NOMO-1 (cell line): Measurements from ENCODE around the gene IRF2BP2.
"Not testable (repeated sequence)": the region's sequence is repeated elsewhere in the genome, so short reads cannot be mapped to it uniquely, and the experiment has no call there.

Experiments used
- DNase-seq, 2 experiments: peaks; one replicate each; lab custom pipeline; 2025; ENCODE audit not compliant: unreplicated experiment in 2 of 2; lab: John Stamatoyannopoulos, UW

The IRF2BP2 gene

DNA sequence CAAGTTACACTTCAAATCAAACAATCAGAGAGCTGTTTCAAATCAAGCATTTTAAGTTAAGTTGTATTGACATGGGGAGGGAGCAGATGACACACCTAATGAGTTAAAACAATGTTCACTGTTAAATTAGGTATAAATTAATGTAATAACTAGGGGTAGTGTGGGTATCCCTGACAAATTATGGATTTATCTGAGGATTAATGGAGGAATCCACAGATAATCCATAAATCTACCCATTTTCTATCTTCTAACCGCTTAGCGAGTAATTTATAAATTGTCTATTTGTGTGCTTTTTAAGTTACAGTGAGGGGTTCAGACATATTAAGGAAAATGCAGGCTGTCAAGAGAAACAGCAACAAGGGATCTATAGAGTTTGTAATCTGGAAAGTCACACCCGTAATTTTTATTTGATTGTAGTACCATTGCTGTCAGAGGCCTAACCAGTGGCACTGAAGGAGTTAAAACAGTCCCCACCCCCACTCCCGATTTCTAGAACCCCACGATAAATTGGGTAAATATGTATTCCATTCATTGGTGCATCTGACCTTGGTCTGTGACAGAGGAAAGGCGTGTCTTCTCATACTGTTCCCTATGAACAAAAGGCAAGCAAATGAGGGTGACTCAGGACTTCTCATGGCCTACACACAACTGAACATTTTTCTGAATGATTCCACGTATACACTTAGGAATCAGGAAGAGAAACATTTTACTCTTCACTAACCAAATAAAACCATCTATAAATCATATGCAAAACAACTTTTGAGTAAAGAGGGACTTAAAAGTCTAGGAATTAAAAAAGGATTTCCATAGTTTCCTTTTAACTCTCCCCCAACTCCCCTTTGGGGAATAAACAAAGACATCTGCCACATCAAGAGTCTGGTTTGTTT, 7.4 kb downstream of the IRF2BP2 start:
- DNase-seq = peak; percentile 67 to 90

DNA sequence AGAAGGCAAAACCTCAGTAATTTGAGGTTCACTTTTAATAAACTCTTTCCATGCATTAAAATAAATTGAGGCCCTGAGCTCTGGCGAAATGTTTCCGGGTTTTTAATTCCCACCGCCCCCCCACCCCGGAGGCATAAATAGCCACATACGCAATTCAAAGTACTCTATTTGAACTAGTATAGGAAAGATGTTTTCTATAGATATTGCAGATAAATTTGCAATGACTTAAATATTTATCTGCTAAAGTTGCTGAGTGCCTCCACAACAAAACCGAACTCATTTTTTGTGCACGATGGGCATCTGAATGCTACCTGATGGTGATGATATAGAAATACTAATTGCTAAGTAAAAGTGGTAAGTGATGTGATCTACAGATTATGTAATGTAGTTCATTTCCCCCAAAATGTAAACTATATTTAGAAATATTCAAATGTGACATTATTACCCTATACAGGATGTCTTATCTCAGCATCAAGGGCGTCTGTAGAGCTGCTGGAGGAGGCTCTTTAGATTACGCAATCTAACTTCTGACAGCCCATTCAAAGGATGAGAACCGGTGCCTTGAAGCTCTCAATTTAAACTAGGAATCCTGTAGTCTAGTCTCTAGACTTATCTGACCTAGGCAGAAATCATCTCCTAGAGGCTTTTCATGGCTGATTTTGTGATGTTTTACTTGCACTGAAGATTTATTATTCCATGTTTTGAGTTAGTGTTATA, 8.5 kb downstream of the IRF2BP2 start:
- DNase-seq = peak; percentile 74 to 91

DNA sequence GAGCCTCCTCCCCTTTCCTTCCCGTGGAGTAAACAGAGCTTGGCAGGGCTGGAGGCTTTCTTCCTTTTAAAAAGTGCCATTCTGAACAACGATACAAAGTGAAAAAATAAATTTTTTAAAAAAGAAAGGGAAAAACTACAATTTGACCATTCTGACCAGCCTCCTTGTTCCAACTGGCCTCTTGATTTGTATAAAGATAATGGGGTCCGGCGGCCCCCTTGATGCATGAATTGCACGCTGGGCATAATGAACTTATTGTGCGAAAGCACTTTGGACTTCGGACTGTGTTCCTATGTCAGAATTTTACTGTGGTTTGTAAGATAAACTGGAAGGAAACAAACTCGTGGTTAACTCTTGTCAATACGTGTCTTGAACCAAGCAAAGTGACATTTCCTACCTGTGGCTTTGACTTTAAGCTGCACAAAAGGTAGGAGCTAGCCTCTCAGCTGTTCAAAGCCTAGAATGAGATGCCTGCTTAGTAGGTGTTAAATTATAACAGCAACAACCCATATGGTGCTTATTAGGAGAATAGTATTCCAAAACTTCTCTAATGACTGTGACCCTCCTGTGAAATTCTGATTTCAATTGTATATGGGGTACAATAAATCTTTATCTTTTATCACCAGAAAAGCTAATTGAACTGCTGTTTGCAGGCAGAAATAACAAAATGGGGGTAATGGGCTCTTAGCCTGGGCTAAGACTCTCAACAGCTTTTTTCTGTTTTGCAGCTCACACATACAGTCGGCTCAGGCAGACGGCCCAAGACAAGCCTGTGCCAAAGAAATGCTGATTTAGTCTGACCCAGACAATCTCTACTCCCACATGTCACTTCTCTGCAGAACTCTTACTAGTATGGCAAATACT, 9.3 kb downstream of the IRF2BP2 start:
- peak in 1 of 2 experiments; percentile 44 for DNase-seq

- DNase-seq = peak; percentile 94 to 96
Measured at GRCh38 chr1:234599617-234600417, 10.2 kb downstream of the IRF2BP2 start.

- DNase-seq = peak; percentile 67 to 83
Measured at GRCh38 chr1:234598974-234599616, 10.9 kb downstream of the IRF2BP2 start.

- DNase-seq = peak; percentile 42 to 76
Measured at GRCh38 chr1:234597894-234598293, 12.1 kb downstream of the IRF2BP2 start.

GRCh38 chr1:234595899-234596298, 14.1 kb downstream of the IRF2BP2 start:
- DNase-seq = no peak

GRCh38 chr1:234594575-234594974, 15.4 kb downstream of the IRF2BP2 start:
- not testable (repeated sequence) for DNase-seq

DNA sequence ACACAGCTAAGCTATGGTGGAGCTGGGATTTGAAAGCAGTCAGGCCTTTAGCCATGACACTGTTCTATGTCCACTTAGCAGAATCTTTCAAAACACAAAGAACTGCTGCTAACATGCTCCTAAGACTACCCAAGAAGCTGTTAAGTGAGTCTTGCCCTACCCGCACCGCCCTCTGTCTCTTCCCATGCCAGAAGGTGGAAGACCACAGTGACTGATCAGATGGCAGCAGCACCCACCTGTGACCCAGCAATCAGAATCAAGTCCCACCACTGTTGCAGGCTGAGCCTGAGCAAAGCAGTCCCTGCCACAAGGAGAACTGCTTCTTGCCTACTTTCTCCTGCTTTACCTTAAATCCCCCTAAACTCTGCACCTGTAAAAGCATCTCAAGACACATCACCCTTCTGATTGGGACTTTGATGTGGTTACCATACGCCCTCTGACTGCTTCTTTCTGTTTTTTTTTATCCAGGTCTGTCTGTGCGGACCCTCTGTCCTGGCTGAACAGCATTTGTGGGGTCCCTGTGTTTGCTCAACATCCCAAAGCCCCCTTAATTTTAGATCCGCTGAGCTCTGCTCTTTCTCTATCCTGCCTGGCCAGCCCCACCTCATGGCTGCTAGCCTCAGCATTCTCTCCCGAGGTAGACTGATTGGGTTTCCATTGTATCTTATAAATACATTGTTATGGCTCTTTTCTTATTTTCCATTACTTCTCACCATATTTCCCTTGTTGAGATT, 16.0 kb downstream of the IRF2BP2 start:
- DNase-seq = no peak

DNA sequence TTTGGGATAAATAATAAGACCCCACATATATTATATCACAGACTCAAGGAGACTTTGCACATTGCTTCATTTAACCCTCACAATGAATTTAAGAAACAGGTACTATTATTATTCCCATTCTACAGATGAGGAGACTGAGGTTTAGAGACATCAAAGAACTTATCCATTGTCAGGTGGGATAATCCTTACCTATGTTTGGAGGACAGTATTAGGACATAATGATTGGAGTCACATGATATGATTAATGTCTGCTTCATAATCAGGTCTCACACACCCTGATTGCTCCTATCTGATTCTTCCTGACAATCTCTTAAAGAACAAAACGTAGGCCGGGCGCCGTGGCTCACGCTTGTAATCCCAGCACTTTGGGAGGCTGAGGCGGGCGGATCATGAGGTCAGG, 16.9 kb downstream of the IRF2BP2 start:
- no peak for DNase-seq

DNA sequence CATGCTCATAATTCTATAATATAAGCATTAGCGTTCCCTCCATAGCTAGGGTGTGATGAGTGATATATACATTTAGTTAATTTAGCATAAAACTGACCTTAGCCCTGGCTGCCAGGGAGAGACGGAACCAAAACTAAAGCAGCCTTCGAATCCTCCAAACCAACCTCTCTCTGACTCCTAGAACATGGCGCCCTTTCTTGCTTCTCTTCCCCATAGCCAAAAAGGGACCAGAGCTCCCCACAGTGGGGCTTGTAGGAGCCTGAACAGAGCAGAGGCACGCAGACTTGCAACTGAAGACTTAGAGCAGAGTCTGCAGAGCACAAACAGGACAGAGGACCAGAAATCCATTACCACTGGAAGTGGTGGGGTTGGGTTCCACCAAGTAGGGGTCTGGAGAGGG, 17.7 kb downstream of the IRF2BP2 start:
- DNase-seq = no peak

- no peak for DNase-seq
Measured at GRCh38 chr1:234591131-234591530, 18.8 kb downstream of the IRF2BP2 start.

DNA sequence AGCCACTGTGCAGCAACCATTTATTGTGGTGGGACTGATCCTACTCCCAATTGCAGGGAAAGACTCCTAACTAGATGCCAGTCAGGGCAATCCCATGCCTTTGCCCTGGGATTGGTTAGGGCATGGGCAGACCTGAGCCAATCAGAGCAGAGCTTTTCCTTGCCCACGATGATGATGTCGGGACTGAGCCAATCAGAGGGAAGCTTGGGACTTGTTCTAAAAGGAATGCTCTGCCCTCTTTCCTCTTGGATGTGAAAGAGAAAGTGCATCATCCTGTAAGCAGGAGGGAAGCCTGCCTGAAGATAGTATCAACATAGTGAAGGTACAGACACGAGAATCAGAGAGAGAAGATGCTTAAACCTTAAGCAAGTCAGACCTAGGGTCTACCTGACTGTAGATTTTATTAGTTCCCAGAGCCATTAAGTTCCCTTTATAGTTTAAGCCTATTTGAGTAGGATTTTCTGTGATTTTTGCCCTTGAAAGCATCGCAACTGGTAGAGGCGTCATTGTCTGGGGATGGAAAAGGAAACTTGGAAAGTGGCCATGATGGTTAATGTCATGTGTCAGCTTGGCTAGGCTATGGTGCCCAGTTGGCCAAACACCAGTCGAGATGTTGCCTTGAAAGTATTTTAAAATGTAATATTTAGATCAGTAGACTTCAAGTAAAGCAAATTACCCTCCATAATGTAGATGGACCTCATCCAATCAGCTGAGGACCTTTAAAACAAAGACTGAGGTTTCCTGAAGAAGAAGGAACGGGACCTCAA, 19.9 kb downstream of the IRF2BP2 start:
- no peak for DNase-seq

DNA sequence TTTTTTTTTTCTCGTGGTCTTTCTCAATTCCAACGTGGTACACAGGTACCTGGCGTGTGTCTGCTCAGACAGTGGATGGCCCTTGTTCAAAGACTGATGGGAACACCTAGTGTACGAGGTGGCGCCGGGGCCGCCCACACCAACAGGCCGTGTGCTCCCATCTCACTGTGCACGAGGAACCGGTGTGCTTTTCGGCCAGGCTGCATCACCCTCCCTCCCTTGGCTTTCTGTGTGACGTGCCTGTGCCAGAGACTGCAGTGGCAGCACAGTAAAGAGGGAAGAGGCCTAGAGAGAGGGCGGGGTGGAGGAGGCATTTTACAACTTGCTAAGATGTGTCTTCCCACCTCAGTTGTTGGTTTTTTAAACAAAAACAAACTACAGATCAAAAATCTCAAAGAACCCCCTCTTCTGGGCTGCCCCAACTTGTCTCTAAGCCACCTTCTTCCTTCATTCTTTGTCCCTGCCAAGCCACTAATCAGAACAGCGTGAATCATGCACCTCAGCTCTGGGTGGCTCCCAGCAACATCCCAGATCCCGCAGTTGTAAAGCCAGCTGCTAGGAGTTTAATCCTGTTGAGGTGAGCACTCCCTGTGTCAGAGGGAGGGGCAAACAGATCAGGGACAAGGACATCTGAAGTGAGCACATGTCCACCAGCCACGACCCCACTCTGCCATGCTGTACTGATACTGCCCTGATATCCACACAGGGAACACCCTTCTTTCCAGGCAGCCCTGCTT, 20.7 kb downstream of the IRF2BP2 start:
- DNase-seq = no peak

GRCh38 chr1:234588386-234588785, 21.6 kb downstream of the IRF2BP2 start:
- DNase-seq = no peak

DNA sequence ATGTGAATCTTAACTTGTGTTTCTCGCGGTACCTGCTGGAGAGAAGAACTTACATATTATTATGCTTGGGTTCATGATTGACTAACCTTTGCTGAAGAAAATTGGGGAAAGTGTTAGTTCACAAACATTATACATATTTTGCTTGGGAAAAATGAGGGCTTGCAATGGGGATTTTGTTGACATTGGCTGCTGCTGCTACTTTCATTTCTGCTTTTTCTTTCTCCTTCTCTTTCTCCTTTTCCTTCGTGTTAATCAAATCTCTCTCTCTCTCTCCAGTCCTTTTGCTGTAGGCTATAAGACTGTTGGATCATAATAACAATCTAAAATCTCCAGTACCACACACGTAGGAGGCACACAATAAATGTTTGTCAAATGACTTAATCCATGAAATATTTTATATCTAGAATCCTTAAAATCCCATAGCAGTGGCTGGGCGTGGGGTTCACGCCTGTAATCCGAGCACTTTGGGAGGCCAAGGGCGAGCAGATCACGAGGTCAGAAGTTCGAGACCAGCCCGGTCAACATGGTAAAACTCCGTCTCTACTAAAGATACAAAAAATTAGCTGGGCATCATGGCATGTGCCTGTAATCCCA, 23.0 kb downstream of the IRF2BP2 start:
- no peak for DNase-seq

DNA sequence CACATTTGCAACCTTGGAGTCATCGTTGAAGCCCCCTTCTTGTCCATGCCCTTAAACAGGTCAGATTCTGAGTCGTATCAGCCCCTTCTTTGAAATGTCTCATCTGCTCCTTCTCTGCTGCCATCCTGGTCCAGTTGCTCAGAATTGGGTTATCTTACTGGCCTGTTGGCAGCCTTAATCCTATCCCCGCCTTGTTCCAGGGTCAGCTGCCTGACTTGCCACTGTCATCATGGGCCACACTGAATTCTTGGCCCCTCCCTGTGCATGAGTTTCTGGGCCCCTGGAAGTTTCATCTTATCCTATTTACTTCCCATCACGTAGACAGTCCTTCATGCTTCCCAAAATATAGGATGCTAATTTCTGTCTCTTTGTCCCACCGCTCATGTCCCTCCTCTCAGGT, 23.7 kb downstream of the IRF2BP2 start:
- DNase-seq = no peak
